GM12878 (cell line): ENCODE results near the gene ARHGAP12. TPM values are rescaled to one million over a fixed set of nuclear protein-coding genes. Genes with fewer than 3 reads are reported as not detected.

Source experiments
- ATAC-seq: fragments of 200-7000 bp; cut with Tn5 transposase; 3 replicates; pipeline ENCODE4 v1.9.1; 2020; ENCODE audit warnings: mild to moderate bottlenecking, moderate library complexity
- BruUV-seq: library from RNA; stranded (reverse); fragments of 400-500 nt; replicated peaks from 2 replicates; lab custom pipeline; 2021; lab: Mats Ljungman, UMichigan
- CTCF ChIA-PET: fragments of 300-600 bp; sonication (Branson Sonifier 250); formaldehyde crosslinking; extraction: SDS; loops from one replicate; lab custom pipeline; 2021; ENCODE audit warnings: inconsistent platforms; lab: Yijun Ruan, JAX
- POLR2A ChIA-PET: fragments of 350-600 bp; formaldehyde crosslinking; extraction: SDS; loops from one replicate; lab custom pipeline; 2021; ENCODE audit warnings: inconsistent platforms; lab: Charles Lee
- RAD21 ChIA-PET: fragments of 300-600 bp; sonication (Branson Sonifier 250); formaldehyde crosslinking; loops from one replicate; lab custom pipeline; 2023; ENCODE audit warnings: antibody characterized with exemption; ENCODE audit not compliant: unreplicated experiment; lab: Charles Lee
- SMC1A ChIA-PET: fragments of 300-600 bp; sonication (Branson Sonifier 250); formaldehyde crosslinking; loops from one replicate; lab custom pipeline; 2023; ENCODE audit not compliant: unreplicated experiment, uncharacterized antibody; lab: Charles Lee
- DNase-seq: peaks from one replicate; pipeline ENCODE4 v3.0.0-alpha.2; 2011; ENCODE audit warnings: low read depth, low spot score
- FAIRE-seq: peaks from 3 replicates; lab custom pipeline; 2011; peaks lifted over from hg19 to GRCh38; lab: Jason Lieb, UNC
- H2AFZ ChIP-seq: 2 replicates; pipeline ENCODE4 v1.6.0; 2011; ENCODE audit warnings: low read depth, low read length, control low read depth; ENCODE audit not compliant: control insufficient read depth
- H3K27ac ChIP-seq: 2 replicates; pipeline ENCODE4 v1.5.1; 2011; ENCODE audit warnings: control low read depth; ENCODE audit not compliant: control insufficient read depth, insufficient read depth
- H3K27me3 ChIP-seq, 2 experiments: replicated peaks in 1 of 2; 2 replicates each; pipeline versions ENCODE4 v1.6.0 to v1.6.1; 2011; ENCODE audit warnings: low read length in 1 of 2; ENCODE audit not compliant: control insufficient read depth in 2 of 2, insufficient read depth in 2 of 2
- H3K36me3 ChIP-seq, 2 experiments: 2 replicates each; pipeline ENCODE4 v1.5.1; 2011; ENCODE audit warnings: low read length in 1 of 2; ENCODE audit not compliant: control insufficient read depth in 2 of 2, insufficient read depth in 2 of 2
- H3K4me1 ChIP-seq: 2 replicates; pipeline ENCODE4 v1.6.1; 2011; ENCODE audit warnings: mild to moderate bottlenecking, low read length, moderate library complexity, mixed read lengths; ENCODE audit not compliant: control insufficient read depth, insufficient read depth
- H3K4me2 ChIP-seq: 2 replicates; pipeline ENCODE4 v1.6.0; 2011; ENCODE audit warnings: control low read depth; ENCODE audit not compliant: control insufficient read depth, insufficient read depth
- H3K4me3 ChIP-seq: fragments of 200-600 bp; sonication (generic); 2 replicates; pipeline ENCODE4 v1.5.1; 2016
- H3K79me2 ChIP-seq: 2 replicates; pipeline ENCODE4 v1.6.0; 2011; ENCODE audit warnings: low read length; ENCODE audit not compliant: control insufficient read depth, insufficient read depth
- H3K9ac ChIP-seq: 2 replicates; pipeline ENCODE4 v1.8.0; 2011; ENCODE audit warnings: low read length, control low read depth, mixed read lengths; ENCODE audit not compliant: control insufficient read depth, insufficient read depth
- H3K9me3 ChIP-seq: replicated peaks from 3 replicates; pipeline ENCODE4 v1.5.1; 2011; ENCODE audit warnings: mild to moderate bottlenecking, low read length; ENCODE audit not compliant: control insufficient read depth, insufficient read depth
- H4K20me1 ChIP-seq: 2 replicates; pipeline ENCODE4 v1.6.0; 2011; ENCODE audit not compliant: control insufficient read depth, insufficient read depth
- BACH1 ChIP-seq: fragments of 450-650 bp; IDR thresholded peaks from 2 replicates; pipeline ENCODE4 v1.6.1; 2017; ENCODE audit warnings: mild to moderate bottlenecking, borderline replicate concordance
- CBFB ChIP-seq: IDR thresholded peaks from 2 replicates; pipeline ENCODE4 v1.6.1; 2016; ENCODE audit warnings: antibody characterized with exemption, low read depth
- CBX3 ChIP-seq: fragments of 200-600 bp; sonication (generic); IDR thresholded peaks from 2 replicates; pipeline ENCODE4 v1.6.1; 2016; ENCODE audit warnings: low read depth, borderline replicate concordance
- E2F4 ChIP-seq: IDR thresholded peaks from 2 replicates; pipeline ENCODE4 v1.6.1; 2012; ENCODE audit warnings: low read depth, low read length, improper control_type of control experiment
- EGR1 ChIP-seq, 2 experiments: IDR thresholded peaks; 1 replicate in 1 of 2; 2 replicates in 1 of 2; pipeline ENCODE4 v1.6.1; 2011 to 2012; ENCODE audit warnings: low read depth in 2 of 2, low read length in 2 of 2, borderline replicate concordance in 1 of 2, mild to moderate bottlenecking in 1 of 2, moderate library complexity in 1 of 2
- ESRRA ChIP-seq: IDR thresholded peaks from 2 replicates; pipeline ENCODE4 v1.6.1; 2012; ENCODE audit warnings: mild to moderate bottlenecking, low read length, improper control_type of control experiment
- EZH2 ChIP-seq: IDR thresholded peaks from 2 replicates; pipeline ENCODE4 v1.6.1; 2012; ENCODE audit warnings: low read depth, mild to moderate bottlenecking, control low read depth, inconsistent platforms, low read length, borderline replicate concordance; ENCODE audit not compliant: control insufficient read depth
- HDGF ChIP-seq: fragments of 450-650 bp; IDR thresholded peaks from 2 replicates; pipeline ENCODE4 v1.6.1; 2016; ENCODE audit warnings: antibody characterized with exemption
- LARP7 ChIP-seq: fragments of 450-650 bp; IDR thresholded peaks from 2 replicates; pipeline ENCODE4 v1.6.1; 2017; ENCODE audit warnings: mild to moderate bottlenecking
- MTA3 ChIP-seq: IDR thresholded peaks from 2 replicates; pipeline ENCODE4 v1.6.1; 2012; ENCODE audit warnings: low read length, inconsistent platforms, borderline replicate concordance
- MXI1 ChIP-seq: fragments of 150-350 bp; IDR thresholded peaks from 2 replicates; pipeline ENCODE4 v1.6.1; 2011; ENCODE audit warnings: low read depth, mild to moderate bottlenecking, inconsistent platforms, low read length, improper control_type of control experiment
- MYC ChIP-seq: IDR thresholded peaks from 2 replicates; pipeline ENCODE4 v1.6.1; 2011; ENCODE audit warnings: mild to moderate bottlenecking, low read length, moderate library complexity, inconsistent platforms; ENCODE audit not compliant: insufficient read depth, insufficient replicate concordance, insufficient read length, severe bottlenecking
- NFIC ChIP-seq: IDR thresholded peaks from 2 replicates; pipeline ENCODE4 v1.6.1; 2012; ENCODE audit warnings: low read depth, mild to moderate bottlenecking, inconsistent platforms, low read length, moderate library complexity
- NR2C2 ChIP-seq: IDR thresholded peaks from 2 replicates; pipeline ENCODE4 v1.6.1; 2011; ENCODE audit warnings: borderline replicate concordance, low read depth; ENCODE audit not compliant: control insufficient read depth, insufficient read length
- PML ChIP-seq: IDR thresholded peaks from 2 replicates; pipeline ENCODE4 v1.6.1; 2012; ENCODE audit warnings: low read length, inconsistent platforms
- POLR2AphosphoS2 ChIP-seq: IDR thresholded peaks from 2 replicates; pipeline ENCODE4 v1.6.1; 2011; ENCODE audit warnings: low read depth, mild to moderate bottlenecking, low read length, improper control_type of control experiment, moderate library complexity
- POLR2AphosphoS5 ChIP-seq: IDR thresholded peaks from 2 replicates; pipeline ENCODE4 v1.6.1; 2011; ENCODE audit warnings: mild to moderate bottlenecking, low read length, inconsistent platforms
- POU2F2 ChIP-seq: IDR thresholded peaks from 3 replicates; pipeline ENCODE4 v1.6.1; 2011; ENCODE audit warnings: low read depth, mild to moderate bottlenecking, low read length, borderline replicate concordance
- RELA ChIP-seq: fragments of 450-650 bp; IDR thresholded peaks from 2 replicates; pipeline ENCODE4 v1.8.0; 2014; ENCODE audit warnings: borderline replicate concordance; ENCODE audit not compliant: partially characterized antibody
- SMAD1 ChIP-seq: fragments of 450-650 bp; IDR thresholded peaks from 2 replicates; pipeline ENCODE4 v1.6.1; 2018; ENCODE audit warnings: mild to moderate bottlenecking, low read depth; ENCODE audit not compliant: partially characterized antibody
- SUPT20H ChIP-seq: IDR thresholded peaks from 2 replicates; pipeline ENCODE4 v1.6.1; 2011; ENCODE audit warnings: low read depth, mild to moderate bottlenecking, low read length, moderate library complexity, borderline replicate concordance; ENCODE audit not compliant: control insufficient read depth
- TAF1 ChIP-seq: IDR thresholded peaks from 2 replicates; pipeline ENCODE4 v1.6.1; 2011; ENCODE audit warnings: mild to moderate bottlenecking, low read depth, low read length, borderline replicate concordance
- WRNIP1 ChIP-seq: IDR thresholded peaks from 2 replicates; pipeline ENCODE4 v1.6.1; 2011; ENCODE audit warnings: low read depth, low read length, improper control_type of control experiment, borderline replicate concordance
- ZNF274 ChIP-seq: IDR thresholded peaks from one replicate; pipeline ENCODE4 v1.8.0; 2011; ENCODE audit not compliant: insufficient read length, insufficient read depth
- WGBS: methylation state at CpG from one replicate; pipeline ENCODE4 v1.1.6; 2016; ENCODE audit warnings: low lambda C conversion rate; ENCODE audit not compliant: insufficient replicate concordance, insufficient coverage; ENCODE audit errors: missing lambda C conversion rate; 5-methylcytosine and 5-hydroxymethylcytosine counted together
- in situ Hi-C: fragments of 300-500 bp; cut with MboI; formaldehyde crosslinking; loops from 9 replicates; pipeline ENCODE4 v1.14.3; 2018; ENCODE audit warnings: mixed read lengths
- intact Hi-C: fragments of 100-400 bp; cut with micrococcal nuclease; formaldehyde crosslinking; loops from one replicate; pipeline ENCODE4 v1.14.2; 2022; ENCODE audit not compliant: unreplicated experiment
- polyA plus RNA-seq, 11 experiments: library from polyadenylated mRNA; depleted of rRNA in 4 of 11; unstranded in 6 of 11; stranded (reverse) in 5 of 11; fragments of >200 nt; fragmentation: Nextera tagmentation in 4 of 11; fragmentation: Illumina TruSeq in 1 of 11; extraction: Ambion mirVana in 4 of 11; extraction: Trizol in 1 of 11; gene quantifications; 1 replicate in 1 of 11; 2 replicates in 10 of 11; pipeline versions ENCODE4 v1.2.1 to v1.2.3, GENCODE V29; 2011 to 2016; ENCODE audit warnings: inconsistent platforms in 2 of 11, missing spikeins in 2 of 11, low read depth in 1 of 11
- total RNA-seq, 4 experiments: library from RNA; depleted of rRNA in 3 of 4; stranded (reverse); fragments of >200 nt in 3 of 4; fragmentation: Illumina TruSeq in 1 of 4; extraction: Trizol in 1 of 4; gene quantifications; 2 replicates each; pipeline versions ENCODE4 v1.2.1 to v1.2.3, GENCODE V29; 2013 to 2021

Gene ARHGAP12
- total and polyA plus RNA-seq, 10 of the 15 experiments (the other 5 are each of a cell fraction or from before 2014, with no cell fraction given): 5.4 to 15.6 (median 8.5) TPM

DNA sequence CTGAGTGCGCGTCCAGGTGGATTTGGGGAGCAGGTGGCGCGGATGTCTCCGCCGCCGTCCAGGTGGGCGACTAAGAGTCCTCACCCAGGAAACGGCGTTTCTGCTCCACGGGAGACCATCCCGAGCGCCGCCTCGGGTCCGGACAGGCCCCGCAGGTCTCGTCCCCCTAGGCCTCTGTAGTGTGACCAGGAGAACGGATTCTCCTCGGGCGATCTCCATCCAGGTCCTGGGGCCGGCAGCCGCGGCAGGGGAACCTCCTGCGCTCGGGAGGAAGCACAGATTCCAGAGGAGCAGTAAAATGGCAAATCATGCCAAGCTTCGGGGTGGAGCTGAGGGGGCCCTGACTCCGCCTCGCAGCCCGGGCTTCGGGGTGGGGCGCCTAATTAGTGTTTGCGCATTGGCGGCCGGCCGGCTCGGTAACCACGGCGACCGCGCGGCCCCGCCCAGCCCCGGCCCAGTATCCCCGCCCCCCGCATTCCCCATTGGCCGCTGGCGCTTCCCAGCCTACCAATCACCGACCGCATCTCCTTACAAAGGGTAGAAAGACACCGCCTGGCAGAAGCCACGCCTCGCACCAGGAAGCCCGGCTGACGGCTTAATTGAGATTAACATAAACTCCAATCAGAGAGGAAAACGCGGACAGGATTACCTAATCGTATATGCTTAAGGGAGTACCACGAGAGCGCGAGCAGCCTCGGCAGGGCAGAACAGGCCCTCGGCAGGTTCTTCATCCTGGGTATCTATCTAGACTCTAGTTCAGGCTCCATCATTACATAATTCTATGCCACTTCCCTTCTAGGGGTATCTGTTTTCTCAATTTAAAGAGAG lies 168.6 kb downstream of the ARHGAP12 start:
- in situ Hi-C loops: no loop called here
- BruUV-seq: no TSS peak
- Histone ChIP-seq H3K36me3 (no peaks in the 10 kb centered on the region), H4K20me1 (no peaks in the 10 kb centered on the region), H3K4me2 (peak overlapping the region; percentile 67), H3K27me3 (no peaks in the 10 kb centered on the region), H3K4me1 (peaks cover 3% of the 10 kb centered on the region; the same call in 1 of the 2 replicates), H3K9ac (peak overlapping the region; percentile 86), H3K79me2 (no peaks in the 10 kb centered on the region), H3K9me3 (no peaks in the 10 kb centered on the region; the same call in 2 of the 3 replicates), H3K27ac (peak overlapping the region; percentile 79), H2AFZ (peak overlapping the region; percentile 89), H3K4me3 (peak overlapping the region; percentile 90)
- FAIRE-seq (peak; percentile 96), DNase-seq (peak; percentile 77), ATAC-seq (peak; percentile 97)
- ChIA-PET RAD21 (interaction anchor here (0.8 kb wide), 1 partner anchor 728 kb away, joined by 3 read pairs; the partner anchor contains the start of gene ZNF438), SMC1A (interaction anchor here (2.1 kb wide), 1 partner anchor 10 kb away, joined by 5 read pairs; no protein-coding TSS in a partner anchor), CTCF (no interaction called here), POLR2A (interaction anchor here (0.6 to 1.0 kb wide), 3 partner anchors 35 to 1056 kb away, joined by 3 to 8 read pairs (median 3); no protein-coding TSS in a partner anchor)
- intact Hi-C loops: loop anchor here (2.0 to 10.0 kb wide), 2 partner anchors 51 to 155 kb away; no protein-coding TSS in a partner anchor
- WGBS: 2% methylated on average over 57 of the region's 63 CpGs
- TF ChIP-seq NR2C2 (no peak), MYC (no peak), POLR2AphosphoS2 (peak; percentile 84), LARP7 (peak; percentile 72; the same call in 1 of the 2 replicates), NFIC (no peak), E2F4 (no peak), MTA3 (no peak), MXI1 (peak; percentile 79), ZNF274 (no peak), SUPT20H (no peak), RELA (no peak), PML (peak; percentile 78; the same call in 1 of the 2 replicates), BACH1 (peak; percentile 31; the same call in 1 of the 2 replicates), POU2F2 (peak; percentile 20; the same call in 1 of the 3 replicates), EZH2 (no peak), CBFB (no peak), HDGF (no peak), WRNIP1 (no peak), POLR2AphosphoS5 (peak; percentile 86), ESRRA (no peak), CBX3 (no peak), SMAD1 (no peak), TAF1 (peak; percentile 67), EGR1 (IDR thresholded peaks at IDR 0.05; ENCODE audit: borderline replicate concordance in 1 of 2, low read depth in 2 of 2, low read length in 2 of 2) (0 out of 3 replicates have a peak, but pooled peaks of 1 of the 2 experiments have one; percentile 24)
